H1 (cell line): ENCODE measurements around the gene RHOB. TPM values are rescaled to one million over a fixed set of nuclear protein-coding genes. Genes with fewer than 3 reads are reported as not detected.
A peak's percentile ranks its signal among the peaks of the same experiment; 100 is the strongest.

Experiments used
- CBX5 ChIP-seq: fragments of 300-800, 300-1000 bp; sonication (generic); IDR thresholded peaks from 2 replicates; pipeline ENCODE4 v1.7.1; 2016; ENCODE audit warnings: antibody characterized with exemption, low read length, low read depth
- CBX8 ChIP-seq: fragments of 300-800, 300-1000 bp; sonication (generic); IDR thresholded peaks from 2 replicates; pipeline ENCODE4 v1.7.1; 2016; ENCODE audit warnings: low read depth, low read length, borderline replicate concordance
- CHD7 ChIP-seq: fragments of 300-600 bp; sonication (generic); IDR thresholded peaks from 2 replicates; pipeline ENCODE4 v1.7.1; 2012; ENCODE audit warnings: low read length, moderate library complexity, mild to moderate bottlenecking, inconsistent platforms; ENCODE audit not compliant: insufficient replicate concordance
- HDAC2 ChIP-seq, 2 experiments: fragments of 300-600 bp in 1 of 2; sonication (generic) in 1 of 2; IDR thresholded peaks; 2 replicates each; pipeline ENCODE4 v1.6.1; 2011 to 2012; ENCODE audit warnings: low read depth in 2 of 2, low read length in 2 of 2, mild to moderate bottlenecking in 2 of 2, moderate library complexity in 2 of 2, borderline replicate concordance in 1 of 2, inconsistent platforms in 1 of 2
- HDAC6 ChIP-seq: IDR thresholded peaks from one replicate; pipeline ENCODE4 v1.7.1; 2012; ENCODE audit warnings: low read depth, mild to moderate bottlenecking, inconsistent platforms, low read length, moderate library complexity
- POLR2A ChIP-seq, 2 experiments: IDR thresholded peaks; 1 replicate in 1 of 2; 2 replicates in 1 of 2; pipeline ENCODE4 v1.6.1; 2011; ENCODE audit warnings: low read depth in 2 of 2, low read length in 2 of 2, mild to moderate bottlenecking in 2 of 2; ENCODE audit errors: control extremely low read depth in 1 of 2
- RXRA ChIP-seq: IDR thresholded peaks from 2 replicates; pipeline ENCODE4 v1.6.1; 2011; ENCODE audit warnings: low read depth, mild to moderate bottlenecking, low read length, moderate library complexity; ENCODE audit not compliant: insufficient read depth
- SIRT6 ChIP-seq: IDR thresholded peaks from one replicate; pipeline ENCODE4 v1.7.1; 2012; ENCODE audit warnings: low read length, inconsistent platforms
- SP1 ChIP-seq: IDR thresholded peaks from 2 replicates; pipeline ENCODE4 v1.6.1; 2011; ENCODE audit warnings: low read depth, low read length
- polyA plus RNA-seq, 7 experiments: library from polyadenylated mRNA; depleted of rRNA in 3 of 7; stranded (reverse) in 5 of 7; unstranded in 2 of 7; fragments of >200 nt in 5 of 7; fragments of 200-250 nt in 2 of 7; gene quantifications; 1 replicate in 5 of 7; 2 replicates in 1 of 7; 4 replicates in 1 of 7; pipeline versions ENCODE4 v1.2.1 to v1.2.3, GENCODE V29; 2011 to 2013; ENCODE audit warnings: missing spikeins in 2 of 7, mixed read lengths in 2 of 7
- total RNA-seq: library from RNA; stranded (reverse); fragmentation: NEBNext Ultra II Directional; extraction: Animal tissue kit (Norgen Biotek cat#: 25700); gene quantifications from 2 replicates; pipeline ENCODE4 v1.2.1, GENCODE V29; 2021

The RHOB gene
- total and polyA plus RNA-seq, 2 of the 8 experiments (the other 6 are each of a cell fraction or from before 2014, with no cell fraction given) = 9.3 to 9.5 TPM

GRCh38 chr2:20450201-20450999 is 3.5 kb downstream of the RHOB start (continued):
- no peak for TF ChIP-seq CHD7
- TF ChIP-seq CBX5 = no peak
- TF ChIP-seq POLR2A (IDR thresholded peaks at IDR 0.05; ENCODE audit: control extremely low read depth in 1 of 2, low read depth in 2 of 2, low read length in 2 of 2) = no peak; a peak in 1 of 3 replicates
- TF ChIP-seq HDAC6 = no peak
- TF ChIP-seq CBX8 = no peak
- no peak for TF ChIP-seq SIRT6
- TF ChIP-seq HDAC2 (IDR thresholded peaks at IDR 0.05; ENCODE audit: borderline replicate concordance in 1 of 2, low read depth in 2 of 2, low read length in 2 of 2) = no peak
- TF ChIP-seq SP1 = 0 out of 2 replicates have a peak, but pooled peaks have one; percentile 20
- peak; percentile 86; the same call in 1 of the 2 replicates for TF ChIP-seq RXRA
